ENCODE results near the gene IGF2BP2. TPM values are rescaled to one million over a fixed set of nuclear protein-coding genes. Genes with fewer than 3 reads are reported as not detected.

IGF2BP2 gene
- total and polyA plus RNA-seq, 4 donors, result 0.18 to 17.5 (median 6.1) TPM

DNA sequence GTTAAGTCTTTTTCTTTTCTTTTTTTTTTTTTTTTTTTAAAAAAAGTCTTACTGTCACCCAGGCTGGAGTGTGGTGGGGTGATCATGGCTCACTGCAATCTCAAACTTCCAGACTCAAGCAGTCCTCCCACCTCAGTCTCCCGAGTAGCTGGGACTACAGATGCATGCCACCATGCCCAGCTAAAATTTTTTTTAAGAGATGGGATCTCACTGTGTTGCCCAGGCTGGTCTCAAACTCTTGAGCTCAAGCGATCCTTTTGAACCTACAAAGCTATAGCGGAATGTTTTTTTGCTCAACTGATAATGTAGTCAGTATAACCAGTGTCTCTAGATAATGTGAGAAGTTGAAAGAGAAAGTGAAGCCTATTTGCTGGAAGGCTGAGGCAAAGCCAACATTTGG, 3.9 kb upstream of the IGF2BP2 start:
- no peak overlapping the region for H3K27ac ChIP-seq (ENCODE audit: low read depth in 1 of 2, low read length in 2 of 2)
- H3K27me3 ChIP-seq (ENCODE audit: control insufficient read depth in 1 of 2, insufficient read depth in 2 of 2, low read length in 1 of 2), result peaks cover 0 to 2% of the 10 kb centered on the region in 2 donors
- H3K4me3 ChIP-seq (ENCODE audit: low read length in 2 of 2), result no peak overlapping the region
- 97% methylated on average over 3 of the region's 3 CpGs for WGBS, 2 donors
- DNase-seq, result no peak
- H3K4me1 ChIP-seq (ENCODE audit: control insufficient read depth in 1 of 2, insufficient read depth in 2 of 2, low read length in 2 of 2), result no peaks in the 10 kb centered on the region
- no peak for ATAC-seq (ENCODE audit: low FRiP score)
- no peaks in the 10 kb centered on the region for H3K36me3 ChIP-seq (ENCODE audit: control insufficient read depth in 1 of 2, insufficient read depth in 2 of 2, low read length in 1 of 2)
- no peaks in the 10 kb centered on the region for H3K9me3 ChIP-seq (ENCODE audit: control insufficient read depth, low read length)
- intact Hi-C loops (cut with DNase I), result no loop called here

DNA sequence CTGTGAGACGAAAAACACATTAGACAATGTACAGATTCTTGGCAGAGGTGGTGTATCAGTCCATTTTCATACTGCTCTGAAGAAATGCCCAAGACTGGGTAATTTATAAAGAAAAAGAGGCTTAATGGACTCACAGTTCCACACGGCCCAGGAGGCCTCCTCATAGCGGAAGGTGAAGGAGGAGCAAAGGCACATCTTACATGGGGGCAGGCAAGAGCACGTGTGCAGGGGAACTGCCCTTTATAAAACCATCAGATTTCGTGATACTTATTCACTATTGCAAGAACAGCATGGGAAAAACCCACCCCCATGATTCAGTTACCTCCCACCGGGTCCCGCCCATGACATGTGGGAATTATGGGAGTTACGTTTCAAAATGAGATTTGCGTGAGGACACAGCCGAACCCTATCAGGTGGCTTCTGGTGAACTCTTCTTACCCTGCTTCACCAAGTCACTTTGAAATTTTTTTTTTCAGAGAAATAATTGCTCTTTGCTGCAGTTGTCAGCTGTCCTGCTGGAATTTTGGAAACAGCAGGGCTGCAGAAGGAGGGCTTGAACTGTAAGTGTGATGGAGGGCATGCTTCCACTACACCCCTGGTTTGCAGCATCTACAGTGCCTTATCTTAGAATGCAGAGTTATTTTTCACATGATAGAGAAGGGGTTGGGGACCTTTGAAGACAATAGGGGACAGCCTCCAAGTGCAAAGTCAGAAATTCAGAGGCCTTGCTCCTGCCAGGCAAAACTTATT, 2.9 kb upstream of the IGF2BP2 start:
- intact Hi-C loops (cut with DNase I), result no loop called here
- Histone ChIP-seq H3K27me3 (ENCODE audit: control insufficient read depth in 1 of 2, insufficient read depth in 2 of 2, low read length in 1 of 2) (peaks cover 0 to 2% of the 10 kb centered on the region in 2 donors), H3K9me3 (ENCODE audit: control insufficient read depth, low read length) (no peaks in the 10 kb centered on the region), H3K4me3 (ENCODE audit: low read length in 2 of 2) (no peak overlapping the region), H3K4me1 (ENCODE audit: control insufficient read depth in 1 of 2, insufficient read depth in 2 of 2, low read length in 2 of 2) (no peaks in the 10 kb centered on the region), H3K36me3 (ENCODE audit: control insufficient read depth in 1 of 2, insufficient read depth in 2 of 2, low read length in 1 of 2) (no peaks in the 10 kb centered on the region), H3K27ac (ENCODE audit: low read depth in 1 of 2, low read length in 2 of 2) (no peak overlapping the region)
- no peak for ATAC-seq (ENCODE audit: low FRiP score)
- no peak for DNase-seq
- WGBS, 2 donors, result 92 to 93% methylated on average over 10 of the region's 10 CpGs

DNA sequence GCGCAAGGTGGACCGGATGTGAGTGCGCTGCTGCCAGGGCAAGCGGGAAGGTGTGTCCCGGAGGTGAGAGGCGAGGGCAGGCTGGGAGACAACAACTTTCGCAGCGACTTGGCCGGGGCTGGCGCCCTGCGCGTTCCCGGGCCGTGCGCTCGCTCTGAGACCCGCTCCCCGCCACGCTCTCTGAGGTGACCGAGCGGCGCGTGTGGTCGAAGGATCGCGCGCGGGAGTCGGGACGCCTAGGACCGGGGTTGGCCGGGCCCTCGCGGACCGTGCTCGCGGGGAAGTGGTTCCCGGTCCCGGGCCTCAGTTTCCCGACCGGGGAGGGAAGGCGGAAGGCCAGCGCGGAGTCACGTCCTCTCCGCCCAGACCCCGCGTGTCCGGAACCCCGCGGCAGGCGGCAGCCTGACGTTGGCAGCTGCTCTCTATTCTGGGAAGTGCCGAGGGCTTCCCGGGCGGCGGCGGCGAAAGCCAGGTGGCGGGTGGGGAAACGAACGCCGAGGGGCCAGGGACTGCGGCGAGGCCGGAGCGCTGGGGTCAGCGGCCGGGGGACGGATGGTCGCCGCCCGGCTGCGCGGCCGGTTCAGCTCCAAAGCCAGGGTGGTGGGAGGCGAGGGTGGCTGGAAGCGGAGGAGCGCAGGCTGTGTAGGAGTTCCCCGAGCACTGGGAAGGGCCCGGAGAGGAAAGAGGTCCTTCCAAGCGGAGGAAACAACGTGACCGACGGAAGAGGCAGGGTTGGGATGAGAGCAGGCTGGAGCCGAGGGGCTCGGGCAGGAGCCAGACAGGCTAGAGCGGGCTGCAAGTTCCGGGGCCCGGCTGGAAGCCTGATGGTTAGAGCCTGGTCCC, 1.0 kb upstream of the IGF2BP2 start:
- ATAC-seq (ENCODE audit: low FRiP score) (peak; percentile 25), DNase-seq (peak; percentile 61 to 76)
- Histone ChIP-seq H3K4me3 (ENCODE audit: low read length in 2 of 2) (peak overlapping the region; percentile 71 to 93), H3K27me3 (ENCODE audit: control insufficient read depth in 1 of 2, insufficient read depth in 2 of 2, low read length in 1 of 2) (peaks cover 0 to 2% of the 10 kb centered on the region in 2 donors), H3K9me3 (ENCODE audit: control insufficient read depth, low read length) (no peaks in the 10 kb centered on the region), H3K36me3 (ENCODE audit: control insufficient read depth in 1 of 2, insufficient read depth in 2 of 2, low read length in 1 of 2) (no peaks in the 10 kb centered on the region), H3K27ac (ENCODE audit: low read depth in 1 of 2, low read length in 2 of 2) (no peak overlapping the region), H3K4me1 (ENCODE audit: control insufficient read depth in 1 of 2, insufficient read depth in 2 of 2, low read length in 2 of 2) (no peaks in the 10 kb centered on the region)
- intact Hi-C loops (cut with DNase I), result no loop called here
- WGBS, 2 donors, result 1 to 2% methylated on average over 80 to 90 of the region's 90 CpGs

DNA sequence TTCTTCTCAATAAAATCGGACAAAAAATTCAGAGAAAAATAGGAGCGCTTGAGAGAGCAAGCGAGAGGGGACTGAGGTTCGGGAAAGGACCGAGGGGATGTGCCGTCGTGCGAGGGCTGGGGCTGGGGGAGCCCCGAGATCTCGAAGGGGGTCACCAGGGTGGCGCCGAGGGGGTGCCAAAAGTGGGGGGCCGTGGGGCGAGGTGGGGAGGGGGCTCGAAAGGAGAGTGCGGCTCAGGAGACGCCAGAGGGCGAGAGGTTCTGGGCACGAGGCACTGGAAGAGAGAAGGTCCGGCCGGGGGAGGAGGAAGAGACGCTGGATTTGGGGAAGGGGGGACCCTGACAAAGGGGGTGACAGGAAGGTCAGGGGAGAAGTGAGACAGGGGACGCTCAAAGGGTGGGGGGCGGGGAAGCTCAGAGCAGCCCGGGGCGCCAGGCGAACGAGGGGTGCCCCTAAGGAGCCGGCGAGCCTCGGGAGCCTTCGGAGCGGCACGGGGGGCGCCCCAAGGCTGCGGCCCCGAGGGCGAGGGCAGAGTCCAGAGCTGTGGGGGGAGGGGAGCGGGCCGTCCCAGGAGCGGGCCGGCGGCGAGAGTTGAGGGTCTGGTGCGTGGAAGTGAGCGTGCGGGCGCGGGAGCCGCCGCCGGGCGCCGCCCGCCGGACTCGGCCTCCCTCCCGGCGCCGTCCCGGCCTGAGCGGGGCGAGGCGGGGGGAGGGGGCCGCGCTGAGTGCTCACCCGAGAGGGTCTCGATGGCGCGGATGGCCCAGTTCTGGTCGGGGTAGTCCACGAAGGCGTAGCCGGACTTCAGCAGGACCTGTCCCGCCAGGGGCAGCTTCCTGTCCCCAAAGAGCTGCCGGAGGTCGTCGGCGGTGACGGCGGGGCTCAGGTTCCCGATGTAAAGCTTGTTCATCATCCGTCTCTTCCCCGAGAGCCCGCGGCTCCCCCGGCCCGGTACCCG, 514 bp downstream of the IGF2BP2 start:
- intact Hi-C loops (cut with DNase I), result no loop called here
- H3K27ac ChIP-seq (ENCODE audit: low read depth in 1 of 2, low read length in 2 of 2), result no peak overlapping the region
- DNase-seq (peak; percentile 54 to 78), ATAC-seq (ENCODE audit: low FRiP score) (peak; percentile 44)
- no peaks in the 10 kb centered on the region for H3K9me3 ChIP-seq (ENCODE audit: control insufficient read depth, low read length)
- WGBS, 2 donors, result 1% methylated on average over 55 to 89 of the region's 89 CpGs
- peaks cover 0 to 2% of the 10 kb centered on the region in 2 donors for H3K27me3 ChIP-seq (ENCODE audit: control insufficient read depth in 1 of 2, insufficient read depth in 2 of 2, low read length in 1 of 2)
- H3K36me3 ChIP-seq (ENCODE audit: control insufficient read depth in 1 of 2, insufficient read depth in 2 of 2, low read length in 1 of 2), result no peaks in the 10 kb centered on the region
- H3K4me1 ChIP-seq (ENCODE audit: control insufficient read depth in 1 of 2, insufficient read depth in 2 of 2, low read length in 2 of 2), result no peaks in the 10 kb centered on the region
- peak overlapping the region; percentile 71 to 93 for H3K4me3 ChIP-seq (ENCODE audit: low read length in 2 of 2)

DNA sequence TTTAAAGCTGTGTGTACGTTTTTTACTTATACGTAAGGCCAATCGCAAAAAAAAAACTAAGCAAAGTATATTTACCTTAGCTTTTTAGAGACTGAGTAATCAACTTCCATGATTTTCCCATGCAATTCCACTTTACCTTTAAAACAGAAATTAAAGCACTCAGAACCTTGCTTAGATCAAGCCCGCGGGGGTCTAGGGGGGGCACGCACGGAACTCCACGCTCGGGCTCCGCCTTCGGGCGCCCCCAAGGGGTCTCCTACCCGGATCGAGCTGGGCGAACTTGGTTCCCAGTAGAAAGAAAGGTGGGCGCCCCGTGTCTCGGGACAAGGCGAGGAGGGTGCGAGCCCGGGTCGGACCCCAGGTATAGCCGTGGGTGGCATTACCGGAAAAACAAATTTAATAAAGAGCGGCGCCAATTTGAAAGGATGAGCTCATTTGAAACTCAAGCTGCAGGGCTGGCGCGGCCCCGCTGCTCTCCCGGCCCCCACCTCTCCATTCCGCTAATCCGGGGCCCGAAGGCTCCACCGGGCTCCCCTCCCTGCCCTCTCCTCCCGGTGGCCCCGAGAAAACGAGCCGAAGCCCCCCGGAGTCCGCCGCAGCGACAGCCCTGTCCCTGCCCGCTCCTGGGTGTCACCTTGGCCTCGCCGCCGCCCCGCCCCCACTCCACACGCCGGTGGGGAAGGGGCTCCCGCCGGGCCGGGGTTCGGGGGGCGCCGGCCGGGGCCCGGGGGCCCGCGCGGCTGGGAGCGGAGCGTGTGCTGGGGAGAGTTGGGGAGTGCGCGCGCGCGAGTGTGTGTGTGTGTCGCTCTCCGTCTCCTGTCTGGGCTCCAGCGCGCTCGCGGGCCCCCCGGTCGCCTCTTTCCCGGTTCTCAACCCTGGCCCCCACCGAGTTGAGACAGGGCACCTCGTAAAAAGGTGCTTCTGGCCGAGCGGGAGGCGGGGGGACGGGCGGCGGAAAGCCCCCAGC, 1.5 kb downstream of the IGF2BP2 start:
- Histone ChIP-seq H3K27ac (ENCODE audit: low read depth in 1 of 2, low read length in 2 of 2) (no peak overlapping the region), H3K27me3 (ENCODE audit: control insufficient read depth in 1 of 2, insufficient read depth in 2 of 2, low read length in 1 of 2) (peaks cover 0 to 2% of the 10 kb centered on the region in 2 donors), H3K36me3 (ENCODE audit: control insufficient read depth in 1 of 2, insufficient read depth in 2 of 2, low read length in 1 of 2) (no peaks in the 10 kb centered on the region), H3K4me1 (ENCODE audit: control insufficient read depth in 1 of 2, insufficient read depth in 2 of 2, low read length in 2 of 2) (no peaks in the 10 kb centered on the region), H3K4me3 (ENCODE audit: low read length in 2 of 2) (peak overlapping the region; percentile 14 to 45), H3K9me3 (ENCODE audit: control insufficient read depth, low read length) (no peaks in the 10 kb centered on the region)
- intact Hi-C loops (cut with DNase I), result no loop called here
- ATAC-seq (ENCODE audit: low FRiP score), result peak; percentile 40
- DNase-seq, result peak; percentile 50 to 79
- WGBS, 2 donors, result 1 to 2% methylated on average over 70 to 84 of the region's 84 CpGs

DNA sequence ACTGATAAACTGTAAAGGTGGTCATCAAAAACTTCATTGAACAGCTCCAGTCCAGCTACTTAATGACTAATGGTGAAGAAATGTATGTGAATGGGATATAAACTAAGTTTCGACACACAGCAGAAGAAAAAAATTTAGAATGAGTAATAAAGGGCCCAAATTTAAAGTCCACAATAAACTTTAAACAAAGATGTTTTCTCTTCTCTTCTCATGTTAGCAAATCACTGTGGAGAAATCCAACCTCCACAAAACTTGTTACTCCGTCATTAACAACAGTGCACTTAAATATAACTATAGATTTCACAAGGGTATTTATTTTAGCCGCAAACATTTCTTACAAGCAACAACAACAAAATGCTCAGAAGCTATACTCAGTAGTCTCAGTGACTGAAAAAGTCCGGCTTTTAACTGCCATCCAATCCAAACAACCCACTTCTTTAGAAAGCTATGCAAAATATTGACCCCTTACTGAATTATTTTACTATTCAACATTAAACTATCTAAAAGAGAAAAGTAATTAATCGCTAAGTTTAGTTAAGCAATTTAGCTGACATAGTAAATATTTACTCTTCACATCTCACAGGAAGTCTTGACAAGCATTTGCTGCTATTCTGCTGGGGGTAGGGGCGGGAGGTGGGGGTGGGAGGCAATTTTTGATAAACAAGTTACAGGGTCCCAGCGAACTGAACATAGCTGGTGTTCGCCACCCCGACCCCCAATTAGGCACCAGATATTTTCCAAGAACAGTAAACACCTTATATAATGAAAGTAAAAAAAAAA, 2.4 kb downstream of the IGF2BP2 start:
- Histone ChIP-seq H3K27ac (ENCODE audit: low read depth in 1 of 2, low read length in 2 of 2) (no peak overlapping the region), H3K4me3 (ENCODE audit: low read length in 2 of 2) (no peak overlapping the region), H3K27me3 (ENCODE audit: control insufficient read depth in 1 of 2, insufficient read depth in 2 of 2, low read length in 1 of 2) (peaks cover 0 to 2% of the 10 kb centered on the region in 2 donors), H3K36me3 (ENCODE audit: control insufficient read depth in 1 of 2, insufficient read depth in 2 of 2, low read length in 1 of 2) (no peaks in the 10 kb centered on the region), H3K4me1 (ENCODE audit: control insufficient read depth in 1 of 2, insufficient read depth in 2 of 2, low read length in 2 of 2) (no peaks in the 10 kb centered on the region), H3K9me3 (ENCODE audit: control insufficient read depth, low read length) (no peaks in the 10 kb centered on the region)
- intact Hi-C loops (cut with DNase I), result no loop called here
- 60 to 66% methylated on average over 9 of the region's 9 CpGs for WGBS, 2 donors
- no peak for ATAC-seq (ENCODE audit: low FRiP score)
- no peak for DNase-seq

DNA sequence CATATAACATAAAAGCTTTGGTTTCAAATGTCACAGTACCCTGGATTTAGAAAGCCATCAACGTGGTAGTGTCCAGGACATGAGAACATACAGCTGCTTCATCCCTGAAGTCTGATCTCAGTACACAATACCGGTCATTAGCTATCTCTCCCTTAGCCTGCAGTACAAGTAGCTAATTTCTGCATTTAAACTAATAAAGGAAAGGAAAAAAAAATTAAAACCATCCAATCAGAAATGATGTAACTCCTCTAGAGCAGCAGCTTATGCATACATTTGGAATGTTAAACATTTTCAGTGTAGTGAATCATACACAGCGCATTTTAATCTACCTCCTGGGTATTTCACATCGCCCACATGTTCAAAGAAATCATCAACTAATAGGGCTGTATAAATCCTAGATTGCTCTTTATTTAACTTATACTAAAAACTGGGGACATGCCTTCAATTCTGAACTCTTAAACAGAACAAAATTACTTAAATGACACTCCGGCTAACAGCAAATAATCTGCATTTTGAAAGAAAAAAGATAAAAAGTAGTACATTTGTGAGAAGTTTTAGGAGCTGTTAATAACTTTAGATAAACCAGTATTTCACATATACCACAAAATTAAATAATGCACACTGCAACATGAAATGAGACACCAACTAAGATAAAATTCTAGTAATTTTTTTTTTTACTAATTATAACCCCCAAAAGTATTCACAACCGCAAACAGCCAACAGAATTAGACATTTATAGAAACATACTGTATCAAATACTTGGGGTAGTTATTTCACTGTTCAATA, 3.7 kb downstream of the IGF2BP2 start:
- Histone ChIP-seq H3K27me3 (ENCODE audit: control insufficient read depth in 1 of 2, insufficient read depth in 2 of 2, low read length in 1 of 2) (peaks cover 0 to 2% of the 10 kb centered on the region in 2 donors), H3K4me1 (ENCODE audit: control insufficient read depth in 1 of 2, insufficient read depth in 2 of 2, low read length in 2 of 2) (no peaks in the 10 kb centered on the region), H3K4me3 (ENCODE audit: low read length in 2 of 2) (no peak overlapping the region), H3K36me3 (ENCODE audit: control insufficient read depth in 1 of 2, insufficient read depth in 2 of 2, low read length in 1 of 2) (no peaks in the 10 kb centered on the region), H3K9me3 (ENCODE audit: control insufficient read depth, low read length) (no peaks in the 10 kb centered on the region), H3K27ac (ENCODE audit: low read depth in 1 of 2, low read length in 2 of 2) (no peak overlapping the region)
- ATAC-seq (ENCODE audit: low FRiP score), result no peak
- 87% methylated on average over 6 of the region's 6 CpGs for WGBS, 2 donors
- intact Hi-C loops (cut with DNase I), result no loop called here
- DNase-seq, result no peak
